Endothelial cell of umbilical vein (primary cell): Measurements from ENCODE around the gene ADIPOR2. TPM values are rescaled to one million over a fixed set of nuclear protein-coding genes. Genes with fewer than 3 reads are reported as not detected.

Source experiments
- Bru-seq: library from RNA; stranded (reverse); fragments of 400-500 nt; gene quantifications from one replicate; lab custom pipeline; 2021; lab: Mats Ljungman, UMichigan
- BruChase-seq, 2 experiments: library from RNA; stranded (reverse); fragments of 400-500 nt; gene quantifications; one replicate each; lab custom pipeline; 2021; lab: Mats Ljungman, UMichigan
- BruUV-seq: library from RNA; stranded (reverse); fragments of 400-500 nt; replicated peaks from 2 replicates; lab custom pipeline; 2021; lab: Mats Ljungman, UMichigan
- CTCF ChIA-PET: fragments of 300-600, 350-600 bp; sonication (Branson Sonifier 250); formaldehyde crosslinking; loops from one replicate; lab custom pipeline; 2021; ENCODE audit warnings: antibody characterized with exemption, inconsistent platforms; lab: Charles Lee
- POLR2A ChIA-PET: fragments of 300-600, 350-600 bp; sonication (Branson Sonifier 250); formaldehyde crosslinking; loops from one replicate; lab custom pipeline; 2021; ENCODE audit warnings: antibody characterized with exemption, inconsistent platforms; lab: Charles Lee
- DNase-seq: peaks from one replicate; pipeline ENCODE4 v3.0.0-alpha.2; 2011; ENCODE audit warnings: low read depth, low spot score
- FAIRE-seq: peaks from 2 replicates; lab custom pipeline; 2011; peaks lifted over from hg19 to GRCh38; lab: Jason Lieb, UNC
- H2AFZ ChIP-seq: 2 replicates; pipeline ENCODE4 v1.6.0; 2012; ENCODE audit warnings: low read depth, low read length, control low read depth, inconsistent platforms
- H3K27ac ChIP-seq: 2 replicates; pipeline ENCODE4 v1.5.1; 2011; ENCODE audit warnings: low read depth, mild to moderate bottlenecking, control low read depth, low read length, moderate library complexity; ENCODE audit not compliant: insufficient read depth
- H3K27me3 ChIP-seq, 2 experiments: 2 replicates each; pipeline versions ENCODE4 v1.6.0 to v1.6.1; 2011; ENCODE audit warnings: low read length in 2 of 2, mixed read lengths in 1 of 2; ENCODE audit not compliant: control insufficient read depth in 2 of 2, insufficient read depth in 2 of 2
- H3K36me3 ChIP-seq, 2 experiments: 2 replicates in 1 of 2; 3 replicates in 1 of 2; pipeline ENCODE4 v1.5.1; 2011; ENCODE audit warnings: low read length in 2 of 2, mild to moderate bottlenecking in 1 of 2, moderate library complexity in 1 of 2; ENCODE audit not compliant: control insufficient read depth in 2 of 2, insufficient read depth in 2 of 2; ENCODE audit errors: extremely low read depth in 1 of 2
- H3K4me1 ChIP-seq: 3 replicates; pipeline ENCODE4 v1.5.1; 2011; ENCODE audit warnings: mild to moderate bottlenecking, low read length; ENCODE audit not compliant: control insufficient read depth, insufficient read depth; ENCODE audit errors: extremely low read depth
- H3K4me2 ChIP-seq: 2 replicates; pipeline ENCODE4 v1.6.1; 2011; ENCODE audit warnings: low read length, control low read depth, mixed read lengths; ENCODE audit not compliant: insufficient read depth
- H3K4me3 ChIP-seq, 3 experiments: fragments of 200-600 bp in 1 of 3; sonication (generic), shearing (Covaris generic) in 1 of 3; replicated peaks in 1 of 3; 2 replicates each; pipeline ENCODE4 v1.5.1; 2011 to 2016; ENCODE audit warnings: control low read depth in 3 of 3, low read length in 3 of 3, mild to moderate bottlenecking in 2 of 3, inconsistent platforms in 1 of 3, low read depth in 1 of 3, moderate library complexity in 1 of 3; ENCODE audit not compliant: insufficient read depth in 1 of 3
- H3K79me2 ChIP-seq: 2 replicates; pipeline ENCODE4 v1.6.0; 2012; ENCODE audit warnings: low read length, inconsistent platforms; ENCODE audit not compliant: control insufficient read depth, insufficient read depth
- H3K9ac ChIP-seq: replicated peaks from 2 replicates; pipeline ENCODE3; 2011; ENCODE audit warnings: low read length, control low read depth; ENCODE audit not compliant: insufficient read depth; ENCODE audit errors: extremely low read depth
- H3K9me1 ChIP-seq: replicated peaks from 3 replicates; pipeline ENCODE4 v1.6.0; 2011; ENCODE audit warnings: mild to moderate bottlenecking, low read length; ENCODE audit not compliant: control insufficient read depth, insufficient read depth; ENCODE audit errors: extremely low read depth
- H3K9me3 ChIP-seq: replicated peaks from 2 replicates; pipeline ENCODE4 v1.5.1; 2012; ENCODE audit warnings: low read length, inconsistent platforms; ENCODE audit not compliant: control insufficient read depth, insufficient read depth
- H4K20me1 ChIP-seq: replicated peaks from 2 replicates; pipeline ENCODE3; 2011; ENCODE audit warnings: mild to moderate bottlenecking, low read length; ENCODE audit not compliant: control insufficient read depth, insufficient read depth; ENCODE audit errors: extremely low read depth
- GATA2 ChIP-seq: IDR thresholded peaks from 2 replicates; pipeline ENCODE4 v1.7.0; 2011; ENCODE audit warnings: low read depth, mild to moderate bottlenecking, moderate library complexity, mixed read lengths, low read length; ENCODE audit not compliant: insufficient read length, insufficient read depth
- MYC ChIP-seq: IDR thresholded peaks from one replicate; pipeline ENCODE4 v1.6.1; 2011; ENCODE audit warnings: mild to moderate bottlenecking, low read depth, low read length
- POLR2A ChIP-seq: IDR thresholded peaks from 2 replicates; pipeline ENCODE4 v1.6.1; 2012; ENCODE audit warnings: low read depth, mild to moderate bottlenecking, control low read depth, low read length
- POLR2AphosphoS5 ChIP-seq: IDR thresholded peaks from 2 replicates; pipeline ENCODE4 v1.6.1; 2012; ENCODE audit warnings: low read depth, mild to moderate bottlenecking, control low read depth, low read length, moderate library complexity; ENCODE audit not compliant: insufficient read depth
- dilution Hi-C: fragments of 300-500 bp; cut with MboI; formaldehyde crosslinking; loops from one replicate; pipeline ENCODE4 v1.15.0; 2019; ENCODE audit warnings: low sequenced_read_pairs; ENCODE audit not compliant: extremely low pct_ligation_motif_present
- intact Hi-C: fragments of 100-400 bp; cut with micrococcal nuclease; formaldehyde crosslinking; loops from one replicate; pipeline ENCODE4 v1.10.0; 2022
- long read RNA-seq: library from polyadenylated mRNA; stranded (forward); transcript quantifications from one replicate; pipeline ENCODE4 v2.0.0, GENCODE V29; 2021
- polyA minus RNA-seq, 3 experiments: library from RNA; depleted of rRNA, polyadenylated mRNA; stranded (reverse); fragments of >200 nt; gene quantifications; 1 replicate in 1 of 3; 2 replicates in 2 of 3; pipeline ENCODE4 v1.2.3, GENCODE V29; 2011
- polyA plus RNA-seq, 4 experiments: library from polyadenylated mRNA; depleted of rRNA in 3 of 4; stranded (reverse) in 3 of 4; unstranded in 1 of 4; fragments of >200 nt; gene quantifications; 2 replicates each; pipeline versions ENCODE4 v1.2.1 to v1.2.3, GENCODE V29; 2011 to 2012; ENCODE audit warnings: missing spikeins in 1 of 4
- total RNA-seq: library from RNA; stranded (reverse); gene quantifications from 2 replicates; pipeline ENCODE4 v1.2.3, GENCODE V29; 2021
- TF ChIP-seq, protein P1 (sequence below): IDR thresholded peaks from 2 replicates; pipeline ENCODE4 v1.6.1; 2011; ENCODE audit not compliant: insufficient read depth, insufficient read length
- TF ChIP-seq, protein P2 (sequence below), 2 donors: IDR thresholded peaks; 1 replicate in 1 of 2; 2 replicates in 1 of 2; pipeline ENCODE4 v1.5.1; 2011; ENCODE audit warnings: low read length in 2 of 2, mild to moderate bottlenecking in 2 of 2, moderate library complexity in 2 of 2, control low read depth in 1 of 2, inconsistent platforms in 1 of 2, low read depth in 1 of 2; ENCODE audit not compliant: insufficient read depth in 1 of 2; ENCODE audit errors: extremely low read depth in 1 of 2

Gene ADIPOR2, protein sequence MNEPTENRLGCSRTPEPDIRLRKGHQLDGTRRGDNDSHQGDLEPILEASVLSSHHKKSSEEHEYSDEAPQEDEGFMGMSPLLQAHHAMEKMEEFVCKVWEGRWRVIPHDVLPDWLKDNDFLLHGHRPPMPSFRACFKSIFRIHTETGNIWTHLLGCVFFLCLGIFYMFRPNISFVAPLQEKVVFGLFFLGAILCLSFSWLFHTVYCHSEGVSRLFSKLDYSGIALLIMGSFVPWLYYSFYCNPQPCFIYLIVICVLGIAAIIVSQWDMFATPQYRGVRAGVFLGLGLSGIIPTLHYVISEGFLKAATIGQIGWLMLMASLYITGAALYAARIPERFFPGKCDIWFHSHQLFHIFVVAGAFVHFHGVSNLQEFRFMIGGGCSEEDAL
- total RNA-seq (57.3 and 59.4 TPM in 2 replicates), polyA plus RNA-seq (20.7 and 22.5 TPM in 2 replicates), polyA minus RNA-seq (54.4 and 56.2 TPM in 2 replicates), Bru-seq, nascent RNA (percentile 89 among the genes with signal in this experiment), BruChase-seq, experiment 1, labeled RNA remaining after a 6-hour chase (percentile 78 among the genes with signal in this experiment), BruChase-seq, experiment 2, labeled RNA remaining after a 2-hour chase (percentile 81 among the genes with signal in this experiment)
- 22.4 and 24.0 TPM in 2 replicates for polyA plus RNA-seq (2011; cell fraction: cytosol; rRNA removed)
- polyA plus RNA-seq (2011; cell fraction: nucleus; rRNA removed), result 34.1 and 36.6 TPM in 2 replicates
- polyA plus RNA-seq (2012), result 30.4 and 36.7 TPM in 2 replicates
- polyA minus RNA-seq (2011; cell fraction: cytosol; rRNA and poly(A)+ RNA removed), result 29.5 TPM
- 34.4 and 59.3 TPM in 2 replicates for polyA minus RNA-seq (2011; cell fraction: nucleus; rRNA and poly(A)+ RNA removed)
- long read RNA-seq, full-length matches to known transcripts, result 4 of 26 reads
- long read RNA-seq, partial matches to known transcripts, result 1 of 26 reads
- long read RNA-seq, other reads (novel, unspliced or antisense), result 21 of 26 reads

DNA sequence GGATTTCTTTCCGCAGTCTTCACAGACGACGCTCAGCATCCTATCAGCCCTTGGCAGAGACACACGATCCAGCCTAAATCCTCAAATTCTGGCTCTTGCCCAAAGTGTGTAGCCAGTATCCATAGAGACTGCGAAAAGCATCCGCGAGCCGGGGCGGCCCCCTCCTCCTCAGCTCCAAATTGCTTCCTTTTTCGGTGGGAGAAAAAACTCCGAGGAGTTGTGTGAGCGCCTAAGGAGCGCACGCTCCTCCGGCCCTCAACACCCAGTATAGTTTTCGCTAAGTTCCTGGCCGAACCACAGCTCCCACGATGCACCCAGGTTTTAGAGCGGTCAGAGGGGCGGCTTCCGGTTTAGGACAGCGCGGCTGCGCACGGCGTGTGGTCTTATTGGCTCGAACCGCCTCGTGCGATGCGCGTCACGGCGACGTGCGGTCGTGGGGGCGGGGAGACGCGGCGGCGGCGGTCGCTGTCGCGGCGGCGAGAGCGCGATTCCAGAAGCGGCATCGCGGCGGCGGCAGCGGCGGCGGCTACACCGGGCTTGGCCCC is at the start of gene ADIPOR2:
Gene ADIPOR2, plus strand, starts transcription at position 493 of the 545 bp plus-strand sequence. CDS start 63,274 bp downstream, outside the sequence.
- Histone ChIP-seq H3K79me2 (peaks cover 43% of the 10 kb centered on the region), H2AFZ (peak within 1 kb of the TSS; percentile 65), H3K36me3 (no peaks in the 10 kb centered on the region), H3K9me3 (no peaks in the 10 kb centered on the region), H3K27me3 (no peaks in the 10 kb centered on the region), H3K9ac (peak within 1 kb of the TSS; percentile 91), H3K4me3 (peak within 1 kb of the TSS; percentile 72 to 95 (median 90)), H3K4me2 (peak within 1 kb of the TSS; percentile 91), H3K4me1 (peaks cover 14% of the 10 kb centered on the region), H3K27ac (peak within 1 kb of the TSS; percentile 93), H3K9me1 (no peaks in the 10 kb centered on the region), H4K20me1 (no peaks in the 10 kb centered on the region)
- DNase-seq (peak; percentile 94), FAIRE-seq (peak; percentile 83)
- TSS peak; percentile 99 for BruUV-seq
- CTCF ChIA-PET, result interaction anchor here (0.9 to 3.0 kb wide), 9 partner anchors 9 to 100 kb away, joined by 3 to 17 read pairs (median 7); no protein-coding TSS in a partner anchor
- POLR2A ChIA-PET, result interaction anchor here (1.1 to 2.0 kb wide), 5 partner anchors 9 to 233 kb away, joined by 3 to 7 read pairs (median 3); no protein-coding TSS in a partner anchor
- intact Hi-C loops (loop anchor here (1.0 to 2.0 kb wide), 4 partner anchors 9 to 101 kb away; no protein-coding TSS in a partner anchor), dilution Hi-C loops (no loop called here)
- TF ChIP-seq, protein P1, sequence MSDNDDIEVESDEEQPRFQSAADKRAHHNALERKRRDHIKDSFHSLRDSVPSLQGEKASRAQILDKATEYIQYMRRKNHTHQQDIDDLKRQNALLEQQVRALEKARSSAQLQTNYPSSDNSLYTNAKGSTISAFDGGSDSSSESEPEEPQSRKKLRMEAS, result peak; percentile 74
- TF ChIP-seq, protein P2, sequence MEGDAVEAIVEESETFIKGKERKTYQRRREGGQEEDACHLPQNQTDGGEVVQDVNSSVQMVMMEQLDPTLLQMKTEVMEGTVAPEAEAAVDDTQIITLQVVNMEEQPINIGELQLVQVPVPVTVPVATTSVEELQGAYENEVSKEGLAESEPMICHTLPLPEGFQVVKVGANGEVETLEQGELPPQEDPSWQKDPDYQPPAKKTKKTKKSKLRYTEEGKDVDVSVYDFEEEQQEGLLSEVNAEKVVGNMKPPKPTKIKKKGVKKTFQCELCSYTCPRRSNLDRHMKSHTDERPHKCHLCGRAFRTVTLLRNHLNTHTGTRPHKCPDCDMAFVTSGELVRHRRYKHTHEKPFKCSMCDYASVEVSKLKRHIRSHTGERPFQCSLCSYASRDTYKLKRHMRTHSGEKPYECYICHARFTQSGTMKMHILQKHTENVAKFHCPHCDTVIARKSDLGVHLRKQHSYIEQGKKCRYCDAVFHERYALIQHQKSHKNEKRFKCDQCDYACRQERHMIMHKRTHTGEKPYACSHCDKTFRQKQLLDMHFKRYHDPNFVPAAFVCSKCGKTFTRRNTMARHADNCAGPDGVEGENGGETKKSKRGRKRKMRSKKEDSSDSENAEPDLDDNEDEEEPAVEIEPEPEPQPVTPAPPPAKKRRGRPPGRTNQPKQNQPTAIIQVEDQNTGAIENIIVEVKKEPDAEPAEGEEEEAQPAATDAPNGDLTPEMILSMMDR (IDR thresholded peaks at IDR 0.05; ENCODE audit: extremely low read depth in 1 of 2, insufficient read depth in 1 of 2, low read depth in 1 of 2, low read length in 2 of 2), result no peak
- TF ChIP-seq POLR2A (peak; percentile 91), GATA2 (no peak), POLR2AphosphoS5 (peak; percentile 82), MYC (no peak)
